HepG2 (cell line): ENCODE results near the gene ADAMTS4. TPM values are rescaled to one million over a fixed set of nuclear protein-coding genes. Genes with fewer than 3 reads are reported as not detected.
A peak's percentile ranks its signal among the peaks of the same experiment; 100 is the strongest.

ENCODE experiments used
- ATF1 ChIP-seq: IDR thresholded peaks from 2 replicates; pipeline ENCODE4 v1.6.1; 2016; ENCODE audit warnings: mild to moderate bottlenecking, control low read depth
- CBX5 ChIP-seq: sonication (generic); formaldehyde crosslinking; IDR thresholded peaks from 2 replicates; pipeline ENCODE4 v1.4.0; 2020; ENCODE audit warnings: missing genetic modification reagents, borderline replicate concordance
- CEBPG ChIP-seq: IDR thresholded peaks from 2 replicates; pipeline ENCODE4 v1.6.1; 2016
- EZH2 ChIP-seq: conservative IDR thresholded peaks from 2 replicates; pipeline ENCODE4 v1.6.1; 2012; ENCODE audit warnings: mild to moderate bottlenecking, low read depth, low read length, moderate library complexity
- HCFC1 ChIP-seq: fragments of 150-350 bp; IDR thresholded peaks from 2 replicates; pipeline ENCODE4 v1.6.1; 2014; ENCODE audit warnings: low read depth, low read length
- HES4 ChIP-seq: sonication (generic); formaldehyde crosslinking; IDR thresholded peaks from 2 replicates; pipeline ENCODE4 v1.9.0; 2021; ENCODE audit warnings: mild to moderate bottlenecking, missing genetic modification reagents, borderline replicate concordance
- HNF1A ChIP-seq, 2 experiments: sonication (generic) in 1 of 2; formaldehyde crosslinking in 1 of 2; IDR thresholded peaks; 2 replicates each; pipeline versions ENCODE4 v1.4.0 to v1.6.1; 2016 to 2020; ENCODE audit warnings: borderline replicate concordance in 1 of 2, low read depth in 1 of 2, mild to moderate bottlenecking in 1 of 2, missing genetic modification reagents in 1 of 2
- MAFG ChIP-seq: sonication (generic); formaldehyde crosslinking; IDR thresholded peaks from 2 replicates; pipeline ENCODE4 v1.5.1; 2020; ENCODE audit warnings: mild to moderate bottlenecking, missing genetic modification reagents
- MBD4 ChIP-seq: IDR thresholded peaks from 2 replicates; pipeline ENCODE4 v1.6.1; 2012; ENCODE audit warnings: low read length, inconsistent platforms, borderline replicate concordance
- MTA1 ChIP-seq: sonication (generic); formaldehyde crosslinking; IDR thresholded peaks from 2 replicates; pipeline ENCODE4 v1.4.0; 2020; ENCODE audit warnings: missing genetic modification reagents, mild to moderate bottlenecking, borderline replicate concordance
- MTF1 ChIP-seq: sonication (generic); formaldehyde crosslinking; IDR thresholded peaks from 2 replicates; pipeline ENCODE4 v1.5.0; 2020; ENCODE audit warnings: missing genetic modification reagents
- NR2F6 ChIP-seq, 2 experiments: IDR thresholded peaks; 2 replicates each; pipeline ENCODE4 v1.6.1; 2016; ENCODE audit warnings: antibody characterized with exemption in 1 of 2, mild to moderate bottlenecking in 1 of 2
- SMAD3 ChIP-seq: sonication (generic); formaldehyde crosslinking; IDR thresholded peaks from 2 replicates; pipeline ENCODE4 v1.4.0; 2020; ENCODE audit warnings: missing genetic modification reagents
- SMARCE1 ChIP-seq: fragments of 450-650 bp; IDR thresholded peaks from 2 replicates; pipeline ENCODE4 v1.6.1; 2017; ENCODE audit warnings: borderline replicate concordance
- SP5 ChIP-seq: IDR thresholded peaks from 2 replicates; pipeline ENCODE4 v1.6.1; 2016; ENCODE audit warnings: low read depth, borderline replicate concordance
- ZBTB1 ChIP-seq: sonication (generic); formaldehyde crosslinking; IDR thresholded peaks from 2 replicates; pipeline ENCODE4 v1.4.0; 2020; ENCODE audit warnings: missing genetic modification reagents, borderline replicate concordance
- ZFAT ChIP-seq: sonication (generic); formaldehyde crosslinking; conservative IDR thresholded peaks from 2 replicates; pipeline ENCODE4 v1.8.1; 2023; ENCODE audit warnings: missing genetic modification reagents, inconsistent platforms
- ZNF180 ChIP-seq: sonication (generic); formaldehyde crosslinking; IDR thresholded peaks from 2 replicates; pipeline ENCODE4 v1.4.0; 2020; ENCODE audit warnings: low read depth, missing genetic modification reagents, borderline replicate concordance
- ZNF274 ChIP-seq: sonication (generic); formaldehyde crosslinking; IDR thresholded peaks from 2 replicates; pipeline ENCODE4 v1.5.1; 2020; ENCODE audit warnings: mild to moderate bottlenecking, missing genetic modification reagents
- ZNF3 ChIP-seq: IDR thresholded peaks from 2 replicates; pipeline ENCODE4 v1.7.0; 2017; ENCODE audit warnings: inconsistent platforms
- ZNF605 ChIP-seq: sonication (generic); formaldehyde crosslinking; IDR thresholded peaks from 2 replicates; pipeline ENCODE4 v1.8.0; 2022; ENCODE audit warnings: mild to moderate bottlenecking, missing genetic modification reagents
- ZNF674 ChIP-seq: sonication (generic); formaldehyde crosslinking; IDR thresholded peaks from 2 replicates; pipeline ENCODE4 v1.5.0; 2020; ENCODE audit warnings: low read depth, mild to moderate bottlenecking, missing genetic modification reagents
- ZNF780A ChIP-seq: sonication (generic); formaldehyde crosslinking; IDR thresholded peaks from 2 replicates; pipeline ENCODE4 v1.8.0; 2022; ENCODE audit warnings: mild to moderate bottlenecking, missing genetic modification reagents, moderate library complexity
- ZUFSP ChIP-seq: sonication (generic); formaldehyde crosslinking; IDR thresholded peaks from 2 replicates; pipeline ENCODE4 v1.9.0; 2021; ENCODE audit warnings: missing genetic modification reagents, mild to moderate bottlenecking, borderline replicate concordance
- polyA plus RNA-seq, 8 experiments: library from polyadenylated mRNA; depleted of rRNA in 3 of 8; stranded (reverse) in 7 of 8; unstranded in 1 of 8; fragments of >200 nt; fragmentation: Illumina TruSeq in 4 of 8; extraction: Trizol in 4 of 8; gene quantifications; 2 replicates each; pipeline versions ENCODE4 v1.2.1 to v1.2.3, GENCODE V29; 2011 to 2016; ENCODE audit warnings: low read depth in 4 of 8, missing spikeins in 1 of 8, mixed read lengths in 1 of 8; ENCODE audit not compliant: insufficient read depth in 1 of 8
- total RNA-seq, 5 experiments: library from RNA; depleted of rRNA; stranded (reverse); fragments of >200 nt; fragmentation: Illumina TruSeq; extraction: Trizol; gene quantifications; 2 replicates each; pipeline ENCODE4 v1.2.3, GENCODE V29; 2016; ENCODE audit warnings: low read depth in 1 of 5
- TF ChIP-seq, protein P1 (sequence below): sonication (generic); formaldehyde crosslinking; IDR thresholded peaks from 2 replicates; pipeline ENCODE4 v1.4.0; 2020; ENCODE audit warnings: missing genetic modification reagents, borderline replicate concordance

The ADAMTS4 gene
- total and polyA plus RNA-seq, 2 of the 13 experiments (the other 11 are each of a cell fraction or from before 2014, with no cell fraction given), result 0.51 to 1.7 TPM

DNA sequence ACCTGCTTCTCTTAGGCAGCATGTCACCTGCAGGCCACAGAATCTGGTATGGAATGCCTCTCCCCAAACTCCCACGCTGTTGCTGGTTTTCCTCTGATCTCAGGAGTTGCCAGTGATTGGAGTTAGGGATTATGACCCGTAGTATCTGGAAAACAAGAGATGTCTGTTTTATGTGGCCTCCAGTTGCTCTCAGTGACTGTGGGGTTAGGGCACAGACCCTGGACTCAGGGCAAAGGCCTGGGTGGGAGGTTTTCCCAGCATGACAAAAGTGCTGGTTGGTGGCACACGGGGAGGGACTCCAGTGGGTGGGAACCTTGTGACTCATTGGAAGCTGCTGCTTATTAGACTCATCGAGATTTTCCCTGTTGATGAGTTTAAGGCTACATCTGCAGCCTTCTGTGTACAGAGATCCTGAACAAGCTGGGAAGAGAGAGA is 39.2 kb upstream of the ADAMTS4 start, which contains the start of gene NR1I3 (continued):
- TF ChIP-seq HCFC1 (no peak), MAFG (no peak), EZH2 (no peak), SMAD3 (CRISPR knock-in tag) (0 out of 2 replicates have a peak, but pooled peaks have one; percentile 22), HES4 (CRISPR knock-in tag) (no peak), ZNF180 (CRISPR knock-in tag) (no peak), ZNF674 (CRISPR knock-in tag) (no peak), ZNF780A (CRISPR knock-in tag) (no peak), ZNF274 (CRISPR knock-in tag) (no peak), ZUFSP (CRISPR knock-in tag) (no peak), HNF1A (IDR thresholded peaks at IDR 0.05; ENCODE audit: low read depth) (no peak), HNF1A (CRISPR knock-in tag; IDR thresholded peaks at IDR 0.05; ENCODE audit: borderline replicate concordance) (no peak), SMARCE1 (no peak), MTF1 (CRISPR knock-in tag) (no peak), MBD4 (no peak), ZNF605 (CRISPR knock-in tag) (0 out of 2 replicates have a peak, but pooled peaks have one; percentile 46), CEBPG (CRISPR knock-in tag) (no peak), CBX5 (CRISPR knock-in tag) (no peak), NR2F6 (IDR thresholded peaks at IDR 0.05) (peak; percentile 90; the same call in 1 of the 2 replicates), NR2F6 (CRISPR knock-in tag; IDR thresholded peaks at IDR 0.05) (peak; percentile 92), ZBTB1 (CRISPR knock-in tag) (no peak), SP5 (peak; percentile 75; the same call in 1 of the 2 replicates), MTA1 (CRISPR knock-in tag) (peak; percentile 62; the same call in 1 of the 2 replicates), ZFAT (CRISPR knock-in tag) (no peak), ATF1 (CRISPR knock-in tag) (no peak), ZNF3 (no peak)
- TF ChIP-seq, protein P1, sequence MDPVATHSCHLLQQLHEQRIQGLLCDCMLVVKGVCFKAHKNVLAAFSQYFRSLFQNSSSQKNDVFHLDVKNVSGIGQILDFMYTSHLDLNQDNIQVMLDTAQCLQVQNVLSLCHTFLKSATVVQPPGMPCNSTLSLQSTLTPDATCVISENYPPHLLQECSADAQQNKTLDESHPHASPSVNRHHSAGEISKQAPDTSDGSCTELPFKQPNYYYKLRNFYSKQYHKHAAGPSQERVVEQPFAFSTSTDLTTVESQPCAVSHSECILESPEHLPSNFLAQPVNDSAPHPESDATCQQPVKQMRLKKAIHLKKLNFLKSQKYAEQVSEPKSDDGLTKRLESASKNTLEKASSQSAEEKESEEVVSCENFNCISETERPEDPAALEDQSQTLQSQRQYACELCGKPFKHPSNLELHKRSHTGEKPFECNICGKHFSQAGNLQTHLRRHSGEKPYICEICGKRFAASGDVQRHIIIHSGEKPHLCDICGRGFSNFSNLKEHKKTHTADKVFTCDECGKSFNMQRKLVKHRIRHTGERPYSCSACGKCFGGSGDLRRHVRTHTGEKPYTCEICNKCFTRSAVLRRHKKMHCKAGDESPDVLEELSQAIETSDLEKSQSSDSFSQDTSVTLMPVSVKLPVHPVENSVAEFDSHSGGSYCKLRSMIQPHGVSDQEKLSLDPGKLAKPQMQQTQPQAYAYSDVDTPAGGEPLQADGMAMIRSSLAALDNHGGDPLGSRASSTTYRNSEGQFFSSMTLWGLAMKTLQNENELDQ, result no peak
